Liver (tissue), 3 donors: Measurements from ENCODE around the gene SLC37A2.

Experiments
- ATF3 ChIP-seq: IDR thresholded peaks from 2 replicates; pipeline ENCODE4 v1.6.1; 2016; ENCODE audit warnings: antibody characterized with exemption
- CTCF ChIP-seq: fragments of 150-350 bp; IDR thresholded peaks from 2 replicates; pipeline ENCODE4 v1.5.1; 2017; ENCODE audit warnings: improper control_type of control experiment, low read depth, low read length; ENCODE audit not compliant: missing input control
- GABPA ChIP-seq, 2 donors: IDR thresholded peaks in 1 of 2; conservative IDR thresholded peaks in 1 of 2; 2 replicates each; pipeline ENCODE4 v1.6.1; 2016; ENCODE audit warnings: antibody characterized with exemption in 2 of 2, mild to moderate bottlenecking in 1 of 2, moderate library complexity in 1 of 2
- HNF4A ChIP-seq, 2 donors: conservative IDR thresholded peaks; 2 replicates each; pipeline ENCODE4 v1.6.1; 2016; ENCODE audit warnings: antibody characterized with exemption in 2 of 2, mild to moderate bottlenecking in 2 of 2
- donor health status: healthy.
- donor health status: healthy.

GRCh38 chr11:125110506-125110905 lies 47.4 kb downstream of the SLC37A2 start:
- no peak for TF ChIP-seq CTCF
- no peak for TF ChIP-seq ATF3
- TF ChIP-seq GABPA (IDR thresholded peaks at IDR 0.05 in 1 of 2, conservative IDR thresholded peaks at IDR 0.05 in 1 of 2): no peak
- no peak for TF ChIP-seq HNF4A (conservative IDR thresholded peaks at IDR 0.05)
